Measurements from ENCODE around the gene GATM. TPM values are rescaled to one million over a fixed set of nuclear protein-coding genes. Genes with fewer than 3 reads are reported as not detected.

Gene GATM
- total and polyA plus RNA-seq, 2 of the 8 experiments (the other 6 are each of a cell fraction or from before 2014, with no cell fraction given), result 10.2 to 15.1 TPM

DNA sequence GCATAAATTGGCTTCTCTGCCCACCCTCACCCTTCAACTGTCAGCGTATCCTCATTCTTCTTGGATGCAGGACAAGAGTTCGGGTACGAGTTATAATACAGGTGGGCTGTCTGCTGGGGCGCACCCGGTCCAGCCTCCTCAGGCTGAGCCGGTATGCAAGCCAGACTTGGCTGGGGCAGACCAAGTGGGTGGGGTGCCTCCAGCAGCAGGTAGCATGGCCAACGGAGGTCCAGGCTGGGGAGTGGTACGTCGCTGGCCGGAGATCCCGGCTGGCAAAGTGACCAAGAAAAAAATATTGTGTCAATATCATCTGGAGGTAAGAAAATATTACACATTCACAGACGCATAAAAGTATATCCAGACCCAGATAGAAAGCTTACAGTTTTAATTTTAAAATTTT, 45.6 kb downstream of the GATM start:
- DNase-seq (ENCODE audit: low read depth in 1 of 2, low spot score in 2 of 2), result no peak
- H2BK5ac ChIP-seq (ENCODE audit: low read depth, low read length), result no peak overlapping the region
- H3K9ac ChIP-seq (replicated peaks in 1 of 4; ENCODE audit: extremely low read depth in 1 of 4, low read depth in 3 of 4, low read length in 3 of 4), result no peak overlapping the region
- H3K36me3 ChIP-seq (ENCODE audit: control insufficient read depth in 2 of 4, insufficient read depth in 4 of 4, low read length in 3 of 4), result no peaks in the 10 kb centered on the region
- no peaks in the 10 kb centered on the region for H3K9me3 ChIP-seq (ENCODE audit: insufficient read depth in 2 of 2, low read depth in 1 of 2, low read length in 1 of 2)
- H3K14ac ChIP-seq (ENCODE audit: insufficient read length), result no peak overlapping the region
- no peak overlapping the region for H4K5ac ChIP-seq (ENCODE audit: insufficient read length, low read depth, low read length)
- H2AFZ ChIP-seq (ENCODE audit: low read length), result no peak overlapping the region
- no peaks in the 10 kb centered on the region for H4K20me1 ChIP-seq (replicated peaks in 1 of 2; ENCODE audit: control insufficient read depth in 1 of 2, insufficient read depth in 2 of 2, low read length in 2 of 2)
- POLR2A ChIA-PET (ENCODE audit: partially characterized antibody), result no interaction called here
- H3K4me1 ChIP-seq (replicated peaks in 1 of 4; ENCODE audit: control insufficient read depth in 3 of 4, insufficient read depth in 4 of 4, low read length in 3 of 4), result no peaks in the 10 kb centered on the region; a peak in 1 of 7 replicates
- no peak overlapping the region for H4K8ac ChIP-seq (ENCODE audit: extremely low read depth, insufficient read depth, low read length)
- no peak overlapping the region for H2BK15ac ChIP-seq (ENCODE audit: low read length)
- no peaks in the 10 kb centered on the region for H3K27me3 ChIP-seq (replicated peaks in 1 of 4; ENCODE audit: control insufficient read depth in 3 of 4, extremely low read depth in 1 of 4, insufficient read depth in 3 of 4, low read length in 3 of 4)
- no peak overlapping the region for H4K91ac ChIP-seq (replicated peaks; ENCODE audit: insufficient read length, low read length)
- no peak overlapping the region for H2BK20ac ChIP-seq (ENCODE audit: low read length)
- H3K56ac ChIP-seq (replicated peaks; ENCODE audit: insufficient read length, low read depth, low read length), result no peak overlapping the region
- H3K23ac ChIP-seq (ENCODE audit: insufficient read length), result no peak overlapping the region
- WGBS, 2 experiments (ENCODE audit: extremely low coverage in 1 of 2, insufficient coverage in 1 of 2, insufficient read length in 1 of 2, insufficient replicate concordance in 2 of 2, low coverage in 1 of 2, low lambda C conversion rate in 2 of 2, missing lambda C conversion rate in 1 of 2), result 87% methylated on average over 12 of the region's 12 CpGs; no CpG with 5 or more reads in 1 of the 2 experiments
- no peak overlapping the region for H3K18ac ChIP-seq (ENCODE audit: extremely low read depth, low read length)
- no peak for FAIRE-seq
- no peak overlapping the region for H2BK12ac ChIP-seq (ENCODE audit: low read depth, low read length)
- CTCF ChIA-PET (ENCODE audit: partially characterized antibody), result interaction anchor here (0.8 to 1.5 kb wide), 3 partner anchors 16 to 66 kb away, joined by 3 to 4 read pairs (median 3); no protein-coding TSS in a partner anchor
- no peak overlapping the region for H3K4ac ChIP-seq (replicated peaks; ENCODE audit: insufficient read length, low read depth, low read length)
- H3K27ac ChIP-seq (ENCODE audit: low read depth, low read length), result no peak overlapping the region
- H3K4me3 ChIP-seq (ENCODE audit: extremely low read depth in 1 of 4, insufficient read depth in 2 of 4, low read depth in 3 of 4, low read length in 4 of 4), result no peak overlapping the region
- H3K4me2 ChIP-seq (ENCODE audit: insufficient read depth in 1 of 2, low read depth in 2 of 2, low read length in 2 of 2), result no peak overlapping the region
- H3K79me1 ChIP-seq (ENCODE audit: low read depth, low read length), result no peaks in the 10 kb centered on the region
- H3K23me2 ChIP-seq (ENCODE audit: low read depth, low read length), result no peaks in the 10 kb centered on the region
- H2BK120ac ChIP-seq (replicated peaks; ENCODE audit: low read depth, low read length), result no peak overlapping the region
- no peaks in the 10 kb centered on the region for H3K79me2 ChIP-seq (ENCODE audit: control insufficient read depth in 1 of 2, insufficient read depth in 2 of 2, low read length in 2 of 2)
- H2AK5ac ChIP-seq (ENCODE audit: low read depth, low read length), result no peak overlapping the region
- TF ChIP-seq TBP (IDR thresholded peaks at IDR 0.05; ENCODE audit: low read depth, low read length), result no peak

All from H1 (cell line).